ENCODE measurements around the gene TNRC18.
"Not testable (repeated sequence)": the region's sequence is repeated elsewhere in the genome, so short reads cannot be mapped to it uniquely, and the experiment has no call there.

The TNRC18 gene

DNA sequence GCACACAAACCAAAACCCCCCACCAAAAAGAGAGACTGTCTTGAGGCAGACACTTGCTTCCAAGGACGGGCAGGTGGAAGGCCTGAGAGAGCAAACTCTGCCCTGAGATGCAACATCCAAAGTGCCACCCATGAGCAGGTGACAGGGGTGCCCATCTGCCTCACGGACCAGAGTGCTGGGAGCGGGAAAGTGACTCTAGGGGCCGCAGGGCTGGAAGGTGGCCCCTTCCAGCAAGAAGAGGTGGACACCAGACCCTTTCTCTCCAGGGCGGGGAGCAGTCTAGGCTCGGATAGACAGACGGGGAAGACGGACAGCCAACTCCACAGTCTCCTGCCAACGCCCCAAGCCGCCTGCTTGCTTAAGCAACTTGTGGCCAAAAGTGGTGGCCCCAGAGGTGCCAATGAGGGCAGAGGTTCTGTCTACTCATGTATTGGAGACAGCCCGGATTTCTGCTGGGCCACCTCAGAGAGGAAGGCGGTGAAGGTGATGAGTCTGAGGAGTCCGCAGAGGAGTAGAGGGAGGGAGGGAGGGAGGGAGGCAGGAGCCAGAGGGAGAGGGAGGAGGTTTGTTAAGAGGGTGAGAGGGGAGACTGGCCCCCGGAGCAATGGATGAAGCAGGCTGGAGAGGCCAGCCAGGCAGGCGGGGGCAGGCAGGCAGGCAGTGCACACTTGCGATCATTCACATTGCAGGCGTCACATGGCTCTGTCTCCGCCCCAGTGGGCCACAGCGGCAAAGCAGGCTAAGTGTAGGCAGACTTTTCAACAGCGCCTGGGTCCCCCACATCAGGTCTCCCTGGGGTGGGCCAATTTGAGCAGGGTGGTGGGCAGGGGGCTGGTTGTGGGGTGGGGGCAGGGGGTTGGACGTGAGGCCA lies 75.3 kb downstream of the TNRC18 start:
- DNase-seq = no peak

DNA sequence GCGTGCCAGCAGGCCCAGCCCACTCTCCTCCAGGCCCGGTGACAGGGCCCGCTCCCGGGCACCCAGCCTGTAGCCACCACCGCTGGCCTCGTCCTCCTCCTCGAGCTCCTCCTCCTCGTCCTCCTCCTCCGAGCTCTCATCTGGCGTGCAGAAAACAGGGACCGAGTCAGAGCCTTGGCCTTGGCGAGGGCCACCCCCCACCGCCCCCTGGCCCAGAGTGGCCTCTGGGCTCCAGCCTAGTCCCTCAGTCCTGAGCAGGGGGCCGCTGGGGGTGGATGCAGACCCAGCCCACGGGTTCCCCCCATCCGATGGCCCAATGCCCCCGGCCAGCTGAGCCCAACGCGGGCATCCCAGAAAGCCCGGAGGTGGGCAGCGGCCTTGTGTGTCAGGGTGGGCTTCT lies 78.0 kb downstream of the TNRC18 start:
- no peak for DNase-seq

DNA sequence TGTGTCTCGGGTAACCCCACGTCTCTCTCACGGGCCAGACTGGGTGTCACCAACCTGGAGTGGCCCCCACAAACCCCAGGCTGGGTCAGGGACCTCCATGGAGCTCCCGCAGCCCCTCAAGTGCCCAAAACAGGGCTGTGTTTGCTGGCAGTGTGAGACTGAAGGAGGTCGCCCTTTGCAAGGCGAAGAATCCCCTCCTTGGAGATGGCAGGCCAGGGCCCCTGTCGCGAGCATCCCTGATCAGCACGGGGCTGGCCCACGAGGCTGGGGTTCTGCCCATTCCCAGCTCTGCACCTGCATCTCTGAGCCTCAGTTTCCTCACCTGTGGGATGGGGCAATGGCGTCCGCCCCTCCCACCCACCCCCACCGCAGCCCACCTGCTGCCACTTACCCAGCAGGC lies 78.5 kb downstream of the TNRC18 start:
- DNase-seq = no peak

DNA sequence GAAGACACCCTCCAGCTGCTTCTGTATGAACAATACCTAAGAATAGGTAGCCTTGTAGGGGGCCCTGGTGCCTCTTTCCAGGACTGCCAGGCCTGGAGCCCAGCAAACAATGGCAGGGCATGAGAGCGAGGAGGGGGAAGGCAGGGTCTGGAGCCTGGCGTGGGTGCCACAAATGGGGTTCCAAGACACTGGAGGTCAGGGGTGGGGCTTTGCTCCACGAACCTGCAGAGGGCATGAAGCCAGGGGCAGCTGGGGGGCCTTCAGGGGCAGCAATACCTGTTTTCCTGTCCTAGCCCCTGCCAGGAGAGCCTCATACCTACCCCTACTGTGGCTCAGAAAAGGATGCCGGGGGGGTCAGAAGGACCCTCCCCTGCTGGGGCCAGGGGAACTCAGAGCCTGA lies 79.3 kb downstream of the TNRC18 start:
- DNase-seq = no peak

DNA sequence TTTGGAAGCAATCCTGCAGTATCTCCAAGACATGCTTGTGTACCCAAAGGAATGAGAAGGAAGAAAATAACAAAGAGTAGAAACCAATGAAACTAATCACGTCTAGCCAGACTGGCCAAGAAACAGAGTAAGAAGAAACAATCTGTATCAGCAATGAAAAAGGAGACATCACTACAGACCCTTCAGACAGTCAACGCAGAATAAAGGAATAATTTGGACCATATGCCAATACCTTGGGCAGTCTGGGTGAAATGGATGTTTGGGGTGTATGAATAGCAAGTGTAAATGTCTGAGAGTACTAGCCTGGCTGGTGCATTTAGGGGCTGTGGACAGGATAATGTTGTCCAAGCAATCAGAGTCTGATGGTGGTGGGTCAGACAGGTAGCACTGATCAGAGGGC lies 79.8 kb downstream of the TNRC18 start:
- no peak for DNase-seq

DNA sequence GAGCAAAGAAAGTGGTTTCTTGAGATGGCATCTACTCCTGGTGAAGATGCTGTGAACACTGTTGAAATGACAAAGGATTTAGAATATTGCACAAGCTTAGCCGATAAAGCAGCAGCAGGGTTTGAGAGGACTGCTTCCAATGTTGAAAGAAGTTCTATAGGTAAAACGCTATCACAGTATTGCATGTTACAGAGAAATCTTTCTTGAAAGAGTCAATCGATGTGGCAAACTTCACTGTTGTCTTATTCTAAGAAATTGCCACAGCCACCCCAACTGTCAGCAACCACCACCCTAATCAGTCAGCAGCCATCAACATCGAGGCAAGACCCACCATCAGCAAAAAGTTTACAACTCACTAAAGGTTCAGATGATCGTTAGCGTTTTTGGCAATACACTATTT lies 81.0 kb downstream of the TNRC18 start:
- no peak for DNase-seq

DNA sequence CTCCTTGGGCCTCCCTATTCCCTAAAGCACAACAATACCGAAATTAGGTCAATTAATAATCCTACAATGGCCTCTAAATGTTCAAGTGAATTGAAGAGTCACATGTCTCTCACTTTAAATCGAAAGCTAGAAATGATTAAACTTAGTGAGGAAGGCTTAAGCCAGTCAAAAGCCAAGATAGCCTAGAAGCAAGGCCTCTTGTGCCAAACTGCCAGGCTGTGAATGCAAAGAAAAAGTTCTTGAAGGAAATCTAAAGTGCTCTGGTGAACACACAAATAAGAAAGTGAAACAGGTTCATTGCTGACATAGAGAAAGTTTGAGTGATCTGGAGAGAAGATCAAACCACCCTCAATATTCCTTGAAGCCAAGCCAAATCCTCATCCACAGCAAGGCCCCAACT lies 83.7 kb downstream of the TNRC18 start:
- DNase-seq = no peak

DNA sequence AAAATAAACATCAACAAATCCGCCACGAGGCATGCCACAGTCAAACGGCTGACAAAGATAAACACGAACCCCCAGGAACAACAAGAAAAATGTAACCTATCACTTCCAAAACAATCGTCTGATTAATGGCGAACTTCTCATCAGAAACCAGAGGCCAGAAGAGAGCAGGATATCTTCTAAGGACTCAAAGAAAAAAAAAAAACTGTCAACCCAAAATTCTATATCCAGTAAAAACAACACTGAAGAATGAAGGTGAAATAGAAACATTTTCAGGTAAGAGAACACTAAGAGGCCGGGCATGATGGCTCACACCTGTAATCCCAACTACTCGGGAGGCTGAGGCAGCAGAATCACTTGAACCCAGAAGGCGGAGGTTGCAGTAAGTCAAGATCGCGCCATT lies 86.6 kb downstream of the TNRC18 start:
- no peak for DNase-seq

DNA sequence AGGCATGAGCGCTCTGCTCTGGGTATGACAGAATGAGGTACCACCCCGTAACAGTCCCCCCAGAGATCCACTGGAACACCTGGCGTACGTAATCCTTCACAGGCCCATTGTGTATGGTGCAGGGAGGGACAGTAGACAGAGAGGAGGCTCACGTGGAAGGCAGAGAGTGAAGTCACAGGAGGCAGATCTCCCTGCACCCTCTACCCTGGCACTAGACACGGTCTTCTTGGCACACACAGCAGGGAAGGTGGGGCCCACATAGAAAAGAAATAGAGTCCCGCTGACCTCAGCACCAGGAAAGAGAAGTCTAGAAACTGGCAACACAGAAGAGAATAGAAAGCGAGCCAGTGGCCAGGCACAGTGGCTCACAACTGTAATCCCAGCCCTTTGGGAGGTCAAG lies 89.0 kb downstream of the TNRC18 start:
- DNase-seq = no peak

DNA sequence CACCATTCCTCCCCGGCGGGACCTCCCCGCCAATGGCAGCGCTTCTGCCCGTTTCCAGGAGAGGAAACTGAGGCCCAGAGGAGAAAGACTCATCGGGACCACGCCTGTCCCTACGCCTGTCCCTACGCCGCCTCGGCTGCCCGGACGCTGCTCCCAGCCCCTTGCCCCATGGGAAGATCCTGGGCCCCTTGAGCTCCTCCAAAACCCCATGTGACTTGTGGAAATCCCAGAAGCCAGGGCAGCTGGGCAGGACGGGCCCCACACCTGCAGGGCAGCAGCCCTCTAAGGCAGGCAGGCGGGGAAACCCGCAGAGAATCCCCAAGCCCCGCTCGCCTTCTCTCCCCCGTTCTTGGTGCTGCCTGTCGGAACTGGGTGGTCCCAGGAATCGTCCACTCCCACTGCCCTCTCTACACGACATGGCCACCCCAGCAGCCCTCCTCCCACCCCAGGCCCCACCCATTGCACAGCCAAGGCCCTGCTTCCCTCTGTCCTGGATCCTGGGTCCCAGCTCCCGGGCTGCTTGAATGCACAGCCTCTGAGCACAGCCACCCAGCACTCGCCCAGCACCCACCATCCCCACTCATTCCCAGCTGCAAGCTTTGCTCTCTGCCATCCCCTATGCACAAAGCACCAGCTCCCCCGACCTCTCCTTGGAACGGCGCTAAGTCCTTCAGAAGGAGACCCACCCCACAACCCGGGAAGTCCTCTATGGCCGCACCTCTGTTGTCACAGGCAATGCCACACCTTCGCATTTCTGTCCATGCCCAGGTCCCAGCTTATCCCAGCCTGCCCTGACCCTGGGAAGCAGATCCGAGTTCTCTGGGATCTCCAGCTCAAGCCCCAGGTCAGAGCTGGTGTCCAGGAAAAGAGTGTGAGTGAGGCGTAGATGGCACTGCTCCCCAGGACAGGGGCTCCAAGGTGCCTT lies 90.3 kb downstream of the TNRC18 start:
- no peak for DNase-seq

DNA sequence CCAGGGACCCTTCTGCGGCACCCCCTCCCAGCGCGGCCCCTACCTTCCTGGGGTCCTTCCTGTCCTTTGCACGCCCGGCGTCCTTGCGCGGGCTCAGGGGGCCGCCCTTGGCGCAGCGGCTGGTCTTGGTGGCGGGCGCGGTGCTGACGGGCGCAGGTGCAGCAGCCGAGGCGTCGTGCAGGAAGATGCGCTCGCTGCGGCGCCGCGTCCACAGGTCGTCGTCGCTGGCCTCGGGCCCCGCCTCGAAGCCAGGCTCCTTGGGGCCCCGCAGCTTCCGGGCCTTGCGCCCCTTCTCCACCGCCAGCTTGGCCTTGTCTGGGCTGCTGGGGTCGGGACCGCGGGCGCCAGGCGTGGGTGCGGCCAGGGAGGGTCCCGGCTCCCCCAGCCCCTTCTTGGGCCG lies 91.1 kb downstream of the TNRC18 start:
- DNase-seq = no peak

DNA sequence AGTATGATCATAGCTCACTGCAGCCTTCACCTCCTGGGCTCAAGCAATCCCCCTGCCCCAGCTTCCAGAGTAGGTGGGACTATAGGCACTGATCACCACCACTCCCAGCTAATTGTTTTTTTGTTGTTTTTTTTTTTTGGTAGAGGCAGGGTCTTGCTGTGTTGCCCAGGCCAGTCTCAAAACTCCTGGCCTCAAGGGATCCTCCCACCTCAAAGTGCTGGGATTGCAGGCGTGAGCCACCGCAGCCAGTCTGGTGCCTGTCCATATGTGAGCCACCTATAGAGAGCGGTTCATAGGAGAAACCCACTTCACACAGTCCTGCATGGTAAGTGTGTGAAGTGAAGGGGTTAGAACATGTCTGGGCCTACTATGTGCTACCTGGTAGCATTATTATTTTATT lies 93.3 kb downstream of the TNRC18 start:
- no peak for DNase-seq

DNA sequence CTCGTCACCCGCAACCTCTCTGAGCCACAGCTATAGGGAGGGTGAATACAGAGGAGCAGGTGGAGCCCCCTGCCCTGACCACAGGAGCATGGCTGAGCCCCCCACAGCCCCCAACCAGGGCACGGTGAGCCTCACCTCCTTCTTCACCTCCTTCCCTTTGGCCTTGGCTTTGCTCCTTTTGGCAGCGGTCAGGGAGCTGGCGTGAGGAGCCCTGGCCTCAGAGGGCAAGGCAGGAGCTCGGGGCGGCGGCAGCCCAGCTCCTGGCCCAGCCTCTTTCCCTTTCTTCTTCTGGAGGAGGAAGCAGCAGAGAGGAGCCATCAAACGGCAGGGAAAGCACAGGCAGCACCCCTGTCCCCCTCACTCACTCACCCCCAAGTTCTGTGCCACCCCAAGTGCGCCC lies 98.7 kb downstream of the TNRC18 start:
- no peak for DNase-seq

DNA sequence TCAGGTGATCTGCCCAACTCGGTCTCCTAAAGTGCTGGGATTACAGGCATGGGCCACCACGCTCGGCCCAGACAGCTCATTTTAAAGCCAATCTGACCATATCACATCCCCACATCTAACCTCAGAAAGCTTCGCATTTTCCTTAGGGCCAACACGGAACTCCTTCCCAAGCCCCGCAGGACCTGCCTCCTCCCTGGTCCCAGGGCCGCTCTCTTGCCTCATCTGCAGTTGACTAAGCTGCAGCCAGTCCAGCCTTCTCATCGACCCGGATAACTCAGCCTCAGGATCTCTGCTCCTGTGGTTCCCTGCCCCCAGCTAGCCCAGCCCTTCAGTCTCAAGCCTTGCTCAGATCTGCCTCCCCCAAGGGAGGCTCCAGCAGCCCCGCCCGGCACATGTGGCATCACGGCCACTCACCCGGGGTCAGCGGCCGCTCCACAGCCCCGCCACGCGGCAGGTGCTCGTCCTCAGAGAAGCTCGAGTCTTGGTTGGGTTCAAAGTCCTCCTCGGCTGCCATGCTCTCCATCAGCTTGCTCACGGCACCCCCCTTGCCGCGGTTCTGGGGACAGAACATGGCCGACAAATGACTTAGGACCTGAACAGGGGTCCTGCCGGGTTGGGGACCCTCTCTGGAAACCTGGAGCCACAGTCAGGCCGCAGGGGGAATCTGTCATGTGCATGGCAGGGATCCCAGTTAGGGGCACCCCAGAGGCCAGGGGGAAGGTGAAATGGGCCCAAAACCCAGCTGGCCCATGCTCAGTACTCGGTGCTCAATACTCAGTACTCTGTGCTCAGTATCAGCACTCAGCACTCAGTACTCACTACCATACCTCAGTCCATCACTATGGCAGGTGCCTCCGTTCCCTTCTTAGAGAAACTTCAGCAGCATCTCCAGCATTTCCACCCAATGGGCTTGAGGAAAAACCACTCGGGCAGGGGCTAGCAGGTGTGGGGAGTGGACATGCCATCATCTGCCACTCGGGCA lies 99.5 kb downstream of the TNRC18 start:
- DNase-seq = not testable (repeated sequence)

DNA sequence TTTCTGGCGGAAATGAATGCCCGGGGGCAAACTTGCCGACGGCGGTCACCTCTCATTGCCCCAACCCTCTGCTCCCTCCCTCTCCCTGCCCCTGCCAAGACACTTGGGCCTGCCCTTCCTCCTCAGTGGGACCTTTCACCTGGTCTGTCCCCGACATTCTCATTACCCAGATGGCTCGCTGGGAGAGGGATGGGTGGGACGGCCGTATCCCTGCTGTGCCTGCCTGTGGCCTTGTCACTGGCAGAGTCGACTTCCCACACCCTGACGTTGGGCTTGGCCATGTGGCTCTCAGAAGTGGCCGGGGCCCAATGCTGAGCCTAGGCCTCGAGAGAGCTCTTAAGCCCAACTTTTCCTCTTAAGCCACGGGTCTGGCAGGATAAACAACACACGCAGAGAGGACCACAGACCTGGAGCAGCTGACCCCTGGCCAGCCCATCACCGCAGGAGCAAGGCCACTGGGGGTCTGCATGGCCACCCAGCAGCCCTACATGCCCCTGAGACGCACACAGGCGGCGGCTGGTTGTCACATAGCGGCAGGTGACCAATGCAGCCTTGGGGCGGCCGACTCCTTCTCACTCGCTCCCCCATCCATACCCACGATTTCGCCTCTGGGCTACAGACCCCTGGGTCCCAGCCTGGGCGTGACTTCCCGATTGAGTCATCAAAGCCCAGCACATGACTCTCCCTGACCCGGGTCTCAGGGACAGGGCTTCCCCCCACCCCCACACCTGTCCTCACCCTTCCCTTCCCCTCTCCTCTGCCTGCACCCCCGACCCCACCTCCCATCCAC lies 100.8 kb downstream of the TNRC18 start:
- DNase-seq = no peak

DNA sequence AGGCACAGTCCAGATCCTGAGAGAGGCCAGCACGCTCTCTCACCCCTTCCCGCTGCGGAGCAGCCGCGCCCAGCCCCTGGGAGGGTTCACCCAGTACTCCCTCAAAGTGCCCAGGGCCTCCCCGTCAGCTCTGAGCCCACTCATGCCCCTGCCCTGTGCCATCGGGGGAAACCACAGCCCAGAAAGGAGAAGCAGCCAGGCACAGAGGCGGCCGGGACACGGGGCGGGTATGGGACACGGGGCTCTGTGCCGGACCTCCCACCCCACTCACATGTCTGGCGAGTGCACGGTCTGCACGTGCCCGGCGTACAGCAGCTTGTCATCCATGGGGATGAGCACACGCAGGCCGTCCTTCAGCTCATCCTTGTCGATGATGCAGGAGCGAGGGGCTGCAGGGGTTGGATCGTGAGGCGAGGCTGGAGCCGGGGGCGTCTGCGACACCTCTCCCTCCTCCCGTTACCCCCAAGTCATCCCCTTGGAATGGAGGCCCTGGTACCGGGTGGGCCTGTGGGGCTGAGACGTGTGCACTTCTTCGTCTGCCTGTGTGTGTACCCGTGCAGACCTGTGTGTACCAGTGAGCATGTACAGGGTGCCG lies 102.7 kb downstream of the TNRC18 start:
- no peak for DNase-seq

DNA sequence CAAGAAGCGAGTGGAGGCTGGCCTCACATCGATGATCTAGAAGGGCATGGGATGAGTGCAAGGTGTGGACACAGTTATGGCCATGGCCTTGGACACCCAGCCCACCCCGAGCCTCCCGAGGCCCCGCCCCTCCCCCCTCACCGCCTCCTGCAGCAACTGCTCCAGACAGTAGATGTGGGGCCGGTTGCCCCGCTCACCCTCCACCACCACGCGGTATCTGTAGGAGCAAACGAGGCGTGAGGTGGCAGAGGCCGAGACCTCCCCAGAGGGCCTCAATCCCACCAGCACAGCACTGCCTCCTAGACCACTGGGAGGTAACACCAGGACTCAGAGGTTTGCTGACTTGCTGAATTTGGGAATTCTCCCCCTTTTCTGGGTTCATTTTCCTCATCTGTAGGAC lies 103.2 kb downstream of the TNRC18 start:
- no peak for DNase-seq

DNA sequence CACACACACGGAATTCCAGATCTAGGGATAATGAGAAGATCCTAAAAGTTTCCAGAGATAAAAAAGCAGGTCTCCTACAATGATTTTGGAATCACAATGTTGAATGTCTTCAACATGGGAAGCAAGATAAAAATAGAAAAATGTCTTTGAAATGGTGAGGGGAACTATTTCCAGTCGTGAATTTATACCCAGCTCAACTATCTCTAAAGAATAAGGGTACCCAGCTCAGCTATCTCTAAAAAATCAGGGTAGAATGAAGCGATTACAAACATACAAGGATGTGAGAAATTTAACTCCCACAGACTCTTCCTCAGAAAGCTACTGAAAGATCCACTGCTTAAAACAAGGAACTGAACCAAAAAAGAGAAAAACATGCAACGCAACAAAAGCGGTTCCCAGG lies 105.0 kb downstream of the TNRC18 start:
- not testable (repeated sequence) for DNase-seq

DNA sequence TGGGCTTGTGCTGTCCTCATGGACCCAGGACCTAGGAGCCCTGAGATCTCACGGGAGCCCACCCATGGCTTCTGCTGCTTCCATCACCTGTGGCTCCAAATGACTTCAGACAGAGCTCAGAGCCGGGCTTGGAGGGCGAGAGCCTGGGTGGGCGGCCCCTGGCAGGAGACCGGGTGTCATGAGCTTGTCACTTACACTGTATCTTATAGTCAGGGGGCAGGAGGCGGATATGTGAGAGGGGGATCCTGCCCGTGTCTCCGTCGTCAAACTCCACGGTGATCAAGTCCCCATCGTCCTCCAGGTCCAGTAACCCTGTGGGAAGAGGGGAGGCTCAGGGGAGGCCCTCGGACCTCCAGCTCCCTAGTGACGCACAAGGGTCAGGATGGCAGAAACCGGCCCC lies 107.9 kb downstream of the TNRC18 start:
- no peak for DNase-seq

DNA sequence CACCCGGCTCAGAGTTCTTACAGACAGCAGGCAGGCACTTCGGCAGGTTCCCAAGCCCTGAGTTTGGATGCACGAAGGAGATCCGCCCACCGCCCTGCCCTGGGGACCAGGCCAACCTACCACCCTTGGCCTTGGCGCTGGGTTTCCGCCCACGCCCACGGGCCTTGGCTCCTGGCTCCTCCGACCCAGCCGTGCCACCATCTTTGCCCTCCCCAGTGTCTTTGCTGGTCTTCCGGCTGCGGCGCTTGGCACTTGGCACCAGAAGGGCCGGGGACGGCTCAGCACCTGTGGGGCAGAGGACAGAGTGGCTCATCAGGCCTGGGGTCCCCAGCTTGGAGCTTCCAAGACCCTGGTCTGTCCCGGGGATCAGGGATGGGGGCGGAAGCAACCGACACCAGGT lies 108.8 kb downstream of the TNRC18 start:
- DNase-seq = no peak

DNA sequence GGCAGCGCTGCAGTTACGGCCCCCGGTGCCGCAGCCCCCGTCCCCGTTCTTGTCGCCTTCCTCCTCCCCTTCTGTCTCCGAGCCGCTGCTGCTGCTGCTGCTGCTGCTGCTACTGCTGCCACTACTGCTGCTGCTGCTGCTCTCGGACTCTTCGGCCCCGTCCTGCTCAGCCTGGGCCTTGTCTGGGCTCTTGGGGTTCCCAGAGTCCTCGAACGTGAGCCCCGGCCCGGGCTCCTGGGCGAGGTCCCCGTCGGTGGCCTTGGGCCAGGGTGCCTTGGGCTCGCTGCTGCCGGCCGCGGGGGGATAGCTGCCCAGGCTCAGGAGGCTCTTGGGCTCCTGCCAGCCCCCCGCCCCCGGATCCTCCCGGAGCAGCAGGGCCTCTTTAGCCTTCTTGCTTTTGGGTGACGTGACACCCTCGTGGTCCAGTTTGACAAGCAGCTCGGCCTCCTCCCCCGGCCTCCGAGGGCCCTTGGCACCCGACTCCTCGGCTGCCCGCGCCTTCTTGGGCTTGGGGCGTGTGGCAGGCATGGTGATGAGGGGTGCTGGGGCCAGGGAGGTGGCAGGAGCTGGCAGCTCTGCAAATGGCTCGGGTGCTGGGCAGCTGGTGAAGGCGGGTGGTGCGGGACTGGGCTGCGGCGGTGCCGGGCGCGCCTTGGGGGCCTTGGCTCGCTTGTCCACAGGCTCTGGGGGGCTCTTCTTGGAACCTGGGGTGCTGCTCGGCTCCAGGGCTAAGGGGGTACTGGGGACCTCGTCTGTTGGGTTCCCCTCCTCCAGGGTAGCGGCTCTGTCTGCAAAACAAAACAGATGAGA lies 110.4 kb downstream of the TNRC18 start:
- not testable (repeated sequence) for DNase-seq
